Activated CD4-positive, alpha-beta T cell treated with anti-CD3 and anti-CD28 coated beads, Interleukin-2, amount 10 ng/mL, durations not matched to agents 7 days and 5 days (primary cell): ENCODE measurements around the gene NAGS. TPM values are rescaled to one million over a fixed set of nuclear protein-coding genes. Genes with fewer than 3 reads are reported as not detected.
A peak's percentile ranks its signal among the peaks of the same experiment; 100 is the strongest.
"Not testable (repeated sequence)": the region's sequence is repeated elsewhere in the genome, so short reads cannot be mapped to it uniquely, and the experiment has no call there.

Source experiments
- CTCF ChIA-PET: fragments of 350-600 bp; sonication (Branson Sonifier 250); formaldehyde crosslinking; loops from one replicate; lab custom pipeline; 2021; ENCODE audit warnings: antibody characterized with exemption; lab: Charles Lee
- POLR2A ChIA-PET: fragments of 350-600 bp; sonication (Branson Sonifier 250); formaldehyde crosslinking; loops from one replicate; lab custom pipeline; 2021; ENCODE audit warnings: antibody characterized with exemption; lab: Charles Lee
- DNase-seq: peaks from one replicate; pipeline ENCODE4 v3.0.0-alpha.2; 2020
- H3K27ac Mint-ChIP-seq: one replicate; pipeline ENCODE4 v1.8.0; 2021; ENCODE audit warnings: mild to moderate bottlenecking, moderate library complexity, mixed read lengths
- H3K27me3 Mint-ChIP-seq: one replicate; pipeline ENCODE4 v1.8.0; 2021; ENCODE audit warnings: mixed read lengths
- H3K36me3 Mint-ChIP-seq: one replicate; pipeline ENCODE4 v1.8.0; 2021; ENCODE audit warnings: low read depth, mixed read lengths
- H3K4me1 Mint-ChIP-seq: one replicate; pipeline ENCODE4 v1.8.0; 2021; ENCODE audit warnings: mixed read lengths
- H3K4me3 Mint-ChIP-seq: one replicate; pipeline ENCODE4 v1.8.0; 2021; ENCODE audit warnings: mild to moderate bottlenecking, moderate library complexity, mixed read lengths
- H3K9me3 Mint-ChIP-seq: one replicate; pipeline ENCODE4 v1.8.0; 2021; ENCODE audit warnings: mixed read lengths
- total RNA-seq, 2 experiments: library from RNA; stranded (reverse); gene quantifications; one replicate each; pipeline ENCODE4 v1.2.3, GENCODE V29; 2021

NAGS gene
- total RNA-seq, 2 experiments from 2014 or later, result 0.75 to 0.79 TPM

DNA sequence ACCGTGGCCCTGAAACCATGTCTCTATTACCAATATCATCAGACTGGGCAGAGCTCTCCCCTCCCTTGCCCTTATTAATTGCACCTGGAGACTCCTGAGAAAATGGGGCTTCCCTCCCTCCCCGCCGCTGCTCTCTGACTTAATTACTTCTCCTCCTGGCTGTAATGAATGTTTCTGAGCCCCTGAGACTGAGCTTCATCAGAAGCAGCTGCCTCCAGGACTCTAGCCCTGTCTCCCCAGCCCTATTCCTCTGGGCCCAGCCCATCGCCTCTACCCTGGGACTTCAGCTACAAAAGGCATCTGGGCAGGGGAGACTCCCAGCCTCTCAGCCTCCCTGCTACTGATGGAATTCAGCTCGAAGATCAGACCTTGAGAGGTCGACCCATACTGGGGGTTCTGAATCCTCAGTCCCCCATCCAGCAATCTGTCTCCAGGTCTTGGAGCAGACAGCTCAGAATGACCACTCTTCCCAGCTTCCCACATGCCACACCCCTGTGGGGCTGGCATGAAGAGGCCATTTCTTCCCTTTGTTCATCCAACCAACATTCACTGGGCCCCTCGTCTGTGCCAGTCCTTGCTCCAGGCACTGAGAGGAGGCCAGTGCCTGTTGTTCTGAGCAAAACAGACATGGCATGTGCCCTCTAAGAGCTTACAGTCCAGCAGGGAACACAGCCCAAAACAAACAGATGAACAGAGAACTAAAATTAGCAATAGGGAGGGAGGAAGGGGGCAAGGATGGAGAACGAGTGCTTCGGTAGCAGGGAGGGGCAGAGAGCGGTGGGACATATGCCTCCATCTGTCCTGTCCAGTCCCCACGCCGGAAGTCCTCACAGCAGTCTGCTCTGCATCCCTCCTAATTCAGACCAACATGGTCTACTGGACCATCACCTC is 17.0 kb upstream of the NAGS start:
- Mint-ChIP-seq H3K4me1 (peaks cover 14% of the 10 kb centered on the region), H3K27me3 (peaks cover 36% of the 10 kb centered on the region), H3K9me3 (no peaks in the 10 kb centered on the region), H3K4me3 (no peak overlapping the region), H3K36me3 (no peaks in the 10 kb centered on the region), H3K27ac (no peak overlapping the region)
- DNase-seq, result no peak
- ChIA-PET POLR2A (no interaction called here), CTCF (interaction anchor here (0.6 to 0.8 kb wide), 3 partner anchors 8 to 26 kb away, joined by 3 to 6 read pairs (median 3); no protein-coding TSS in a partner anchor)

GRCh38 chr17:43988301-43988700 is 16.1 kb upstream of the NAGS start:
- H3K36me3 Mint-ChIP-seq, result no peaks in the 10 kb centered on the region
- POLR2A ChIA-PET, result no interaction called here
- H3K4me1 Mint-ChIP-seq, result peaks cover 14% of the 10 kb centered on the region
- H3K27ac Mint-ChIP-seq, result no peak overlapping the region
- H3K27me3 Mint-ChIP-seq, result peaks cover 32% of the 10 kb centered on the region
- no peak overlapping the region for H3K4me3 Mint-ChIP-seq
- CTCF ChIA-PET, result interaction anchor here (0.6 kb wide), 2 partner anchors 27 to 397 kb away, joined by 3 read pairs; no protein-coding TSS in a partner anchor
- H3K9me3 Mint-ChIP-seq, result no peaks in the 10 kb centered on the region
- DNase-seq, result no peak

GRCh38 chr17:43992641-43993040 is 11.8 kb upstream of the NAGS start:
- DNase-seq, result no peak
- ChIA-PET POLR2A (no interaction called here), CTCF (interaction anchor here (0.6 to 1.8 kb wide), 2 partner anchors 10 to 12 kb away, joined by 3 to 5 read pairs; partner anchors contain the start of gene NAGS)
- Mint-ChIP-seq H3K27ac (no peak overlapping the region), H3K4me3 (no peak overlapping the region), H3K4me1 (no peaks in the 10 kb centered on the region), H3K27me3 (peaks cover 18% of the 10 kb centered on the region), H3K9me3 (no peaks in the 10 kb centered on the region), H3K36me3 (no peaks in the 10 kb centered on the region)

DNA sequence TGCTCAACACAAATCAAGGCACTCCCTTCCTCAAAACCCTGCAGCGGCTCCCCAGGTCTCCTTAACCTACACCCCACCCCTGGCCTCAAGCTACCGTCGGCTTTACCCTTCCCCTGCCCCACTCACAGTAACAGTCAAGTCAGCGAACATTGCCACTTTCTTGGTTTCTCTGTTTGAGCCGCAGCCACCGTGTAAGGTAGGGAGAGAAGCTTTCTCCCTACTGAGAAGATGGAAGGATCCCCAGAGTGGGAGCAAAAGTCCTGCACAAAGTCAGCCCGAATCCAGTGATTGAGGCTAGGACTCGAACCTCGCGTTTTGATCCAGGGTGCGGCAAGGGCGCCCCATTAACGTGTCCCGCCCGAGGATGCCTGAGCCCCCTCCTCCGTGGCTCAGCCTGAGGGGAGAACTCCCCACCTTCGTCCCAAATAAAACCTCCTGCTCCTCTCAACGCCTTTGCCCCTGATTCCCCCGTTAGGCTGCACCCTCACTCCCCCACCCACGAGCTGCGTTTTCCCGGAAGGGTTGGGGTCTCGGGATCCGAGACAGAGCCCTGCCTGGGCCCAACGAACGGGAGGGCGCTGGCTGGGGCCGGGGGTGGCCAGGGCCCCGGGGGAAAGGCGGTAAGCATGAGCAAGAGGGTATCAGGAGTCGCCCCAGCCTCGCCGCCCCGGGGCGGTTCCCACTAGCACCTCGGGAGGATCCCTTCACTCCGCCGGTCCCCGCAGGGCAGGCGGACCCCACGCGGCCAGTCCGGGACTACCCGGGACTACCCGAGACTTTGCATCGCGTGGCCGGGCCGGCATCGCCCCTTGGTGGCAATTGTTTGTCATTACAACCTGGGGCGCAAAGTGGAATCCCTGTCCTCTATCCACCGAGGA is 9.9 kb upstream of the NAGS start:
- Mint-ChIP-seq H3K36me3 (no peaks in the 10 kb centered on the region), H3K27ac (no peak overlapping the region), H3K4me1 (no peaks in the 10 kb centered on the region), H3K9me3 (no peaks in the 10 kb centered on the region), H3K4me3 (no peak overlapping the region), H3K27me3 (peaks cover 20% of the 10 kb centered on the region)
- peak; percentile 66 for DNase-seq
- CTCF ChIA-PET, result interaction anchor here (0.6 to 5.9 kb wide), 7 partner anchors 8 to 114 kb away, joined by 3 to 33 read pairs (median 3); no protein-coding TSS in a partner anchor
- POLR2A ChIA-PET, result no interaction called here

DNA sequence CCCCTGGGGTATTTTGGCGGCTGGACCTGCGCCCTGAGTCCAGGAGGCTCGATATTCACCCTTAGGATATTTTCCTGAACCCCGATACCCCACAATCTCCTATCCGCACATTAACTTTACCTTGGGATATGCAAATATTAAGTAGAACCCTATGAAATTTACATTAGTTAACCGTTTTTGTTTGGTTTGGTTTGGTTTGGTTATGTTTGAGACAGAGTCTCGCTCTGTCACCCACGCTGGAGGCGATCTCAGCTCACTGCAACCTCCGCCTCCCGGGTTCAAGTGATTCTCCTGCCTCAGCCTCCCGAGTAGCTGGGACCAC is 9.3 kb upstream of the NAGS start:
- Mint-ChIP-seq H3K4me1 (no peaks in the 10 kb centered on the region), H3K9me3 (no peaks in the 10 kb centered on the region), H3K4me3 (no peak overlapping the region), H3K27ac (no peak overlapping the region), H3K27me3 (peaks cover 24% of the 10 kb centered on the region), H3K36me3 (no peaks in the 10 kb centered on the region)
- ChIA-PET CTCF (interaction anchor here (0.7 to 5.9 kb wide), 4 partner anchors 7 to 113 kb away, joined by 3 to 33 read pairs (median 4); no protein-coding TSS in a partner anchor), POLR2A (no interaction called here)
- DNase-seq, result no peak

GRCh38 chr17:43997180-43997579 is 7.2 kb upstream of the NAGS start:
- DNase-seq, POLR2A ChIA-PET, H3K36me3 Mint-ChIP-seq, H3K9me3 Mint-ChIP-seq, H3K4me3 Mint-ChIP-seq, H3K4me1 Mint-ChIP-seq, H3K27ac Mint-ChIP-seq: not testable (repeated sequence)
- H3K27me3 Mint-ChIP-seq, result peaks cover 34% of the 10 kb centered on the region
- CTCF ChIA-PET, result interaction anchor here (1.3 to 5.9 kb wide), 3 partner anchors 10 to 53 kb away, joined by 3 to 33 read pairs (median 6); no protein-coding TSS in a partner anchor

- ChIA-PET POLR2A (no interaction called here), CTCF (interaction anchor here (0.6 to 5.9 kb wide), 5 partner anchors 10 to 332 kb away, joined by 3 to 33 read pairs (median 3); no protein-coding TSS in a partner anchor)
- no peaks in the 10 kb centered on the region for H3K36me3 Mint-ChIP-seq
- DNase-seq, result no peak
- no peaks in the 10 kb centered on the region for H3K4me1 Mint-ChIP-seq
- H3K4me3 Mint-ChIP-seq, result no peak overlapping the region
- no peaks in the 10 kb centered on the region for H3K9me3 Mint-ChIP-seq
- no peak overlapping the region for H3K27ac Mint-ChIP-seq
- H3K27me3 Mint-ChIP-seq, result peaks cover 39% of the 10 kb centered on the region
These were observed 5.9 kb upstream of the NAGS start for GRCh38 chr17:43998552-43998951.

DNA sequence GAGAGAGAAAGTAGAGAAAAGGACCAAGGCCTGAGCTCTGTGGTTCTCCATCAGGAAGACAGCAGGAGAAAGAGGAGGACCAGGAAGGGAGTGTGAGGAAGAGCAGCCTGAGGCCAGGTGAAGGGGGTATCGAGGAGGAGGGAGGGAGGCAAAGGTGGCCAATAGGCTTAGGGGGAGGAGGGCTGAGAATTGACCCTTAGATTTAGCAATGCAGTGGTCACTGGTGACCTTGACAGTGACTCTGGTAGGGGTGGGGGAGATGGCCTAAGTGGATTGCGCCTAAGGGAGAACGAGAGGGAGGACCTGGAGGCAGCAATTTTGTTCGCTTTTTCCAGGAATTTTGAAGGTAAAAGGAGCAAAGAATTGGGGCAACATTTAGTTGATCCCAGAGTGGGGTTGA is 5.4 kb upstream of the NAGS start:
- no peaks in the 10 kb centered on the region for H3K9me3 Mint-ChIP-seq
- peaks cover 40% of the 10 kb centered on the region for H3K27me3 Mint-ChIP-seq
- no peak overlapping the region for H3K4me3 Mint-ChIP-seq
- no peaks in the 10 kb centered on the region for H3K4me1 Mint-ChIP-seq
- ChIA-PET POLR2A (no interaction called here), CTCF (interaction anchor here (0.6 to 5.9 kb wide), 5 partner anchors 9 to 55 kb away, joined by 3 to 33 read pairs (median 3); no protein-coding TSS in a partner anchor)
- no peak overlapping the region for H3K27ac Mint-ChIP-seq
- DNase-seq, result no peak
- no peaks in the 10 kb centered on the region for H3K36me3 Mint-ChIP-seq

DNA sequence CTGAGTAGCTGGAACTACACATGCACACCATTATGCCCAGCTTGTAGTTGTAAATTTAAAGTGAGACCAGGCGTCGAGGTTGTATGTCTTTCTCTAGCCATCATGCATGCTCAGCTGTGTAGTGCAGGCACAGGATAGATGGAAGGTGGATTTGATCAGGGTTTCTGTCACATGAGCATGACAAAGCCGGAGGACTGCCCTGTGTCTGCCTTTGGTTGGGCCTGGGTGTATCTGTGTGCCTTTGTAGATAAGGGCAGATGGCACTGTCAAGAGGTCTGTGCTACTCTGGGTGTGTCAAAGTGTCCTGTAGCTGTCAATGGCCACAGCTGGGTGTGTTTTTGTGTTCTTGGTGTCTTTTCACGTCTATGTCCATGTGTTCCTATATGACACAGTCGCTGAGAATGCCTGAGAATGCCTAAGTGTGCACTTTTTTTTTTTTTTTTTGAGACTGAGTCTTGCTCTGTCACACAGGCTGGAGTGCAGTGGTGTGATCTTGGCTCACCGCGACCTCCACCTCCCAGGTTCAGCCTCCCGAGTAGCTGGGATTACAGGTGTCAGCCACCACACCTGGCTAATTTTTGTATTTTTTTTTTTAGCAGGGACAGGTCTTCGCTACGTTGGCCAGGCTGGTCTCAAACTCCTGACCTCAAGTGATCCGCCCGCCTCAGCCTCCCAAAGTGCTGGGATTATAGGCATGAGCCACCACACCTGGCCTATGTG is 4.1 kb upstream of the NAGS start:
- H3K27ac Mint-ChIP-seq, result no peak overlapping the region
- peaks cover 41% of the 10 kb centered on the region for H3K27me3 Mint-ChIP-seq
- no peaks in the 10 kb centered on the region for H3K9me3 Mint-ChIP-seq
- CTCF ChIA-PET, result interaction anchor here (0.6 to 1.3 kb wide), 3 partner anchors 56 to 562 kb away, joined by 3 to 5 read pairs (median 5); no protein-coding TSS in a partner anchor
- DNase-seq, result no peak
- no peak overlapping the region for H3K4me3 Mint-ChIP-seq
- H3K36me3 Mint-ChIP-seq, result no peaks in the 10 kb centered on the region
- POLR2A ChIA-PET, result no interaction called here
- peaks cover 4% of the 10 kb centered on the region for H3K4me1 Mint-ChIP-seq

- POLR2A ChIA-PET, result no interaction called here
- DNase-seq, result no peak
- Mint-ChIP-seq H3K4me3 (no peak overlapping the region), H3K36me3 (peaks cover under 1% of the 10 kb centered on the region), H3K9me3 (no peaks in the 10 kb centered on the region), H3K4me1 (peaks cover 5% of the 10 kb centered on the region), H3K27ac (no peak overlapping the region), H3K27me3 (peaks cover 44% of the 10 kb centered on the region)
- CTCF ChIA-PET, result interaction anchor here (0.9 kb wide), 1 partner anchor 77 kb away, joined by 5 read pairs; no protein-coding TSS in a partner anchor
These were observed 3.5 kb upstream of the NAGS start for GRCh38 chr17:44000871-44001460.

GRCh38 chr17:44001461-44001920 is 2.9 kb upstream of the NAGS start:
- Mint-ChIP-seq H3K9me3 (no peaks in the 10 kb centered on the region), H3K4me1 (peaks cover 10% of the 10 kb centered on the region), H3K27ac (no peak overlapping the region), H3K36me3 (peaks cover 3% of the 10 kb centered on the region), H3K27me3 (peaks cover 47% of the 10 kb centered on the region), H3K4me3 (no peak overlapping the region)
- DNase-seq, result no peak
- POLR2A ChIA-PET, result no interaction called here
- CTCF ChIA-PET, result no interaction called here
